Adrenal gland (tissue), 12 donors: Measurements from ENCODE around the gene ZFYVE21. TPM values are rescaled to one million over a fixed set of nuclear protein-coding genes. Genes with fewer than 3 reads are reported as not detected.
A peak's percentile ranks its signal among the peaks of the same experiment; 100 is the strongest.

ENCODE experiments used
- DNase-seq, 7 donors: peaks; one replicate each; pipeline ENCODE4 v3.0.0-alpha.2; 2019 to 2020
- H3K27ac ChIP-seq, 5 donors: fragments of 200-600 bp; sonication (generic) in 4 of 5; 1 replicate in 3 of 5; 2 replicates in 2 of 5; pipeline versions ENCODE4 v1.5.1 to v1.8.0; 2016 to 2020; ENCODE audit warnings: mild to moderate bottlenecking in 1 of 5
- H3K27me3 ChIP-seq: fragments of 200-600 bp; 2 replicates; pipeline ENCODE4 v1.8.0; 2021
- H3K36me3 ChIP-seq, 2 donors: fragments of 200-600 bp; replicated peaks in 1 of 2; 1 replicate in 1 of 2; 2 replicates in 1 of 2; pipeline versions ENCODE4 v1.5.1 to v1.8.0; 2018 to 2022
- H3K4me1 ChIP-seq, 2 donors: fragments of 200-600 bp; replicated peaks in 1 of 2; 1 replicate in 1 of 2; 2 replicates in 1 of 2; pipeline versions ENCODE4 v1.5.1 to v1.8.0; 2018 to 2021
- H3K4me3 ChIP-seq, 4 donors: fragments of 200-600 bp; sonication (generic) in 3 of 4; one replicate each; pipeline ENCODE4 v1.5.1; 2016 to 2018
- H3K9me3 ChIP-seq, 3 donors: fragments of 200-600 bp; sonication (generic) in 1 of 3; replicated peaks in 1 of 3; 1 replicate in 2 of 3; 2 replicates in 1 of 3; pipeline versions ENCODE4 v1.5.1 to v1.8.0; 2016 to 2021
- CTCF ChIP-seq, 6 experiments: fragments of 450-650 bp in 4 of 6; fragments of 200-600 bp in 2 of 6; sonication (generic) in 1 of 6; IDR thresholded peaks; 1 replicate in 5 of 6; 2 replicates in 1 of 6; pipeline versions ENCODE4 v1.5.1 to v1.8.0; 2016 to 2021; ENCODE audit warnings: antibody characterized with exemption in 6 of 6, mild to moderate bottlenecking in 2 of 6, moderate library complexity in 1 of 6
- POLR2A ChIP-seq, 2 donors: fragments of 450-650 bp; IDR thresholded peaks; one replicate each; pipeline ENCODE4 v1.6.1; 2017; ENCODE audit warnings: antibody characterized with exemption in 2 of 2, mild to moderate bottlenecking in 2 of 2, moderate library complexity in 1 of 2
- WGBS, 4 donors: extraction: QIAGEN DNeasy Blood & Tissue Kit in 2 of 4; methylation state at CpG; one replicate each; pipeline versions ENCODE4 v1.1.5 to v1.1.7; 2013 to 2017; 5-methylcytosine and 5-hydroxymethylcytosine counted together
- intact Hi-C, 2 donors: fragments of 100-400 bp; cut with DNase I; formaldehyde crosslinking; loops; one replicate each; pipeline versions ENCODE4 v1.14.1 to v1.15.0; 2022 to 2023
- polyA plus RNA-seq, 3 donors: library from polyadenylated mRNA; stranded (reverse); fragments of 200-250 nt in 2 of 3; fragments of 350-450 nt in 1 of 3; fragmentation: Illumina TruSeq in 1 of 3; extraction: RNeasy Lipid Tissue Mini Kit (QIAGEN cat#74804) in 1 of 3; gene quantifications; one replicate each; pipeline ENCODE4 v1.2.3, GENCODE V29; 2013 to 2014
- total RNA-seq, 9 donors: library from RNA; depleted of rRNA in 4 of 9; stranded (reverse); fragments of >200 nt in 4 of 9; fragments of 120-200 nt in 1 of 9; fragmentation: NEBNext Ultra II Directional in 1 of 9; extraction: Animal tissue kit (Norgen Biotek cat#: 25700) in 1 of 9; gene quantifications; one replicate each; pipeline versions ENCODE4 v1.1.0 to v1.2.4, GENCODE V29; 2013 to 2023
- donor health status: healthy with polysubstance abuse.
- donor health status: Bipolar disorder and iron deficiency.
- donor health status: DM: yes; HTN: yes; CAD: no.
- donor health status: DM: no; HTN: no; CAD: no.
- donor health status: DM: no; HTN: no; CAD: no.
- donor health status: DM: yes; HTN: yes; CAD: no.

ZFYVE21 gene
- total and polyA plus RNA-seq, 12 donors, result 20.9 to 71.4 (median 41.2) TPM

- Histone ChIP-seq H3K4me3 (no peak overlapping the region), H3K9me3 (no peaks in the 10 kb centered on the region), H3K27ac (no peak overlapping the region), H3K27me3 (no peaks in the 10 kb centered on the region), H3K4me1 (peaks cover 18 to 28% of the 10 kb centered on the region in 2 donors), H3K36me3 (peaks cover 0 to 48% of the 10 kb centered on the region in 2 donors)
- 88 to 94% (median 92%) methylated on average over 11 to 12 of the region's 12 CpGs for WGBS, 4 donors
- intact Hi-C loops, result no loop called here
- DNase-seq, result no peak
- TF ChIP-seq POLR2A (IDR thresholded peaks at IDR 0.05), result no peak
Measured at GRCh38 chr14:103728721-103729120, 13.1 kb downstream of the ZFYVE21 start.

GRCh38 chr14:103729496-103730448 is 14.2 kb downstream of the ZFYVE21 start:
- intact Hi-C loops, result no loop called here
- Histone ChIP-seq H3K27me3 (no peaks in the 10 kb centered on the region), H3K9me3 (no peaks in the 10 kb centered on the region), H3K4me1 (peaks cover 12 to 21% of the 10 kb centered on the region in 2 donors), H3K36me3 (peaks cover 0 to 56% of the 10 kb centered on the region in 2 donors), H3K27ac (peak overlapping the region in 2 of 5 donors; percentile 31 to 49), H3K4me3 (no peak overlapping the region)
- 86 to 92% (median 89%) methylated on average over 22 to 24 of the region's 24 CpGs for WGBS, 4 donors
- no peak for TF ChIP-seq POLR2A (IDR thresholded peaks at IDR 0.05)
- TF ChIP-seq CTCF (IDR thresholded peaks at IDR 0.05), result no peak
- DNase-seq, result peak in 2 of 7 donors; percentile 18 to 24

GRCh38 chr14:103730490-103731035 is 15.0 kb downstream of the ZFYVE21 start:
- Histone ChIP-seq H3K4me1 (peaks cover 5 to 20% of the 10 kb centered on the region in 2 donors), H3K36me3 (peaks cover 0 to 56% of the 10 kb centered on the region in 2 donors), H3K27ac (peak overlapping the region in 2 of 5 donors; percentile 31 to 49), H3K4me3 (no peak overlapping the region), H3K27me3 (no peaks in the 10 kb centered on the region), H3K9me3 (no peaks in the 10 kb centered on the region)
- intact Hi-C loops, result no loop called here
- TF ChIP-seq CTCF (IDR thresholded peaks at IDR 0.05) (peak in 2 of 6 experiments; percentile 16 to 18), POLR2A (IDR thresholded peaks at IDR 0.05) (no peak)
- peak; percentile 84 to 96 (median 94) for DNase-seq
- 39 to 47% (median 42%) methylated on average over 9 to 15 of the region's 15 CpGs for WGBS, 4 donors

GRCh38 chr14:103731481-103731880 is 15.9 kb downstream of the ZFYVE21 start:
- TF ChIP-seq CTCF (IDR thresholded peaks at IDR 0.05) (no peak), POLR2A (IDR thresholded peaks at IDR 0.05) (no peak)
- H3K27me3 ChIP-seq, result no peaks in the 10 kb centered on the region
- no peak overlapping the region for H3K27ac ChIP-seq
- 91 to 93% (median 93%) methylated on average over 14 to 15 of the region's 15 CpGs for WGBS, 4 donors
- no peak overlapping the region for H3K4me3 ChIP-seq
- H3K36me3 ChIP-seq, result peaks cover 0 to 56% of the 10 kb centered on the region in 2 donors
- peaks cover 6 to 26% of the 10 kb centered on the region in 2 donors for H3K4me1 ChIP-seq
- DNase-seq, result no peak
- intact Hi-C loops, result no loop called here
- no peaks in the 10 kb centered on the region for H3K9me3 ChIP-seq
